ENCODE data around the gene ITPR3.
"Not testable (repeated sequence)": the region's sequence is repeated elsewhere in the genome, so short reads cannot be mapped to it uniquely, and the experiment has no call there.

Gene ITPR3

DNA sequence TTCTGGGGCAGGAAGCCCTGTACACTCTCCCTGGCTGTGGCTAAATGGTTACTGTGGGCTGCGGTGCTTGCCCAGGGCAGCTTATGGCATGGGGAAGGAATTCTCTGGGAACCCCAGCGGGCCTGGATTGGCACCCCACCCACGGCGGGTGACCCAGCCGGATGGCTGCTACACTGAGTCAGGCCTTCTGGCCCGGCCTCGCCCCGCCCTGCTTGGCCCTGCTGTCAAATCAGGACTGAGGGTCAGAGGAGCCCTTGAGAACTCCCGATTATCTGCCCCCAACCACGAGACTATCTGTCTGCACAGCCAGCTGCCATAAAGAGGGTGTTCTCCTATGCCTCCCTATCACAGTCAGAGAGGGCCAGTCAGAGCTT lies 7.3 kb upstream of the ITPR3 start:
- peak; percentile 78 for DNase-seq (ENCODE audit: low spot score)

DNA sequence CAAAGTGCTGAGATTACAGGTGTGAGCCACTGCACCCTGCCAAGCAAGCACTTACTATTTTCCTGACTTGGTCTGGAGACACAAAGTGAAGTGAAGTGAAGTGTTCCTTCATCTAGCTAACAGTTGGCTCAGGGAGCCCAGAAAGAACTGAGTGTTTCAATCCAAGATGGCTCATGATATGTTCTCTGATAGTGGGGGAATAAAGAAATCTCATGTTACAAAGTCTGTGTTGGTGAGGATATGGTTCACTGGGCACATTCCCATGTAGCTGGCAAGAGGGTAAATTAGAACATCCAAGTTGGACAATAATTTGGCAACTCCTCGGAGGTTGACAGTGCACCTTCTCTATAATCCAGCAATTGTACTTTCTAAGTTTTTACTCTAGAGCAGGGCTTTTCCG lies 5.0 kb upstream of the ITPR3 start:
- no peak for DNase-seq (ENCODE audit: low spot score)

DNA sequence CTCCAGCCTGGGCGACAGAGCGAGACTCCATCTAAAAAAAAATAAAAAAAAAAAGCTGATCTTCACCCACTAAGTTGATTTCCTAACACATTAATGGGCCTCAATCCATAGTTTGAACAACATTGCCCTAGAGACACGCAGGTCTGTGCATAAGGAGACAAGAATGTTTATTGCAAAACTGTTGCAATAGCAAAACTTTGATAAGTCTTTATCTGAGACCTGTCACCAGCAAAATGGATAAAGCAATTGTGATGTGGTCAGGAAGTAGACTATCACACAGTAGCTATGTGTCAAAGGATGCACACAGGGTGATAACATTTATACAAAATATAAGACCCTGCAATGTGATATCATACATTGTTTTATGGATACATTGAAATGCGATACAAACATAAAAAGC lies 4.2 kb upstream of the ITPR3 start:
- no peak for DNase-seq (ENCODE audit: low spot score)

DNA sequence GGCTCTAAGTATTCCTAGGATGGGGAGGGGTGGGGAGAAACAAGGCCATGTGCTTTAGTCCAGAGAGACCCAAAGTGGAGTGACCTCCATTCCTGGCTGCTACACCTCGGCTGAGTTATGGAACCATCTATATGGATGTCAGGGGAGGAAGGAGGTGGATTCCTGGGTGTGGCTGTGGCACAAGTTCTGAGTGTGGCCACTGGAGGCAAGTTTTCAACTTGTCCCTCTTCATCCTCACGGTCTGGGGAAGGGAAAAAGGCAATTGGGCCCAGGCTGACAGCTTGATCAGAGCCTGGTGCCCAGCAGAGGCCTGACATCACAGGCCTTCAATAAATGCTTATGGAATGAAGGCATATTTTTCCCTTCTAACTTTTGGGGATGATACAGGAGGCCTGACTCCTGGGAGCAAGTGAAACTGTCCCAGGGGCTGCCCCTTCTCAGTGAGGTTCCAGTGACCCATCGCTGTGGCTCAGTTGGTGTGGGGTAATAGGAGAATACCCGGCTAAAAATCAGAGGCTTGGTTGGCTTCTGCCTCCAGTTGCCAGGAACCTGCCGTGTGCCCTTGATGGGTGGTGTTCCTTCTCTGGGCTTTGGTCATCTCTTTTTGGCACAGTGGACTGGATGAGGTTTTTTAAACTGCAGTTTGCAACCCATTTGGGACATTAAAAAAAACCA lies 1.8 kb upstream of the ITPR3 start:
- no peak for DNase-seq (ENCODE audit: low spot score)

DNA sequence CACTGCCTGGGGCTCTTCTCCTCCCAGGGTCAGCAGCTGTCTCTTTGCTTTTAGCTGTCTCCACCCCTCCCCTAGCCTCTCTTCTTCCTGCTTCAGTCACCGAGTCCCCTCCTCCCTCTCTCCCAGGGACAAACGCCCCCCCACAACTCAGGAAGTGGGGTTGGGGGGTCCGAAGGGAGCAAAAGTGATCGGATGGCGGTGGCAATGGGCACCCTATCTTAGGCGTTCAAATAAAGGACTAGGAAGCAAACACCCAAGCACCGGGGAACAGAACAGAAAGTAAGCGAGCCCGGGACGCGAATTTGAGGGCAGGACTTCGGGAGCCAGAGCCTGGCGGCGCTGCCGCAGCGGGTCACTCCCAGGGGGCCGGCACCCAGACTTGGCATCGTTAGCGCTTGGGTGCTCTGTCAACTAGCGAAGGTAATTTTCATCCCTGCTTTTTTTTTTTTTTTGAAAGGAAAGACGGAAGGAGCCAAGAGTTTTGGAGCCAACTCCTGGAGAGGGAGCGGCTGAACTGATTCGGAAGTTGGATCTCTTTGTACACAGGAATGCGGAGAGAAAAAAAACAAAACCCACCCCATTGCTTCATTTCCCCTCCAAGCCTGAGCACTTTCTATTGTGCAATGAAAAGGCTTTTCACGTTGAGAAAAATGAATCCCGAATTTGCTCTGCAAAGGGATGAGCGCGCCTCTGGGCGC lies 815 bp upstream of the ITPR3 start:
- peak; percentile 65 for DNase-seq (ENCODE audit: low spot score)

DNA sequence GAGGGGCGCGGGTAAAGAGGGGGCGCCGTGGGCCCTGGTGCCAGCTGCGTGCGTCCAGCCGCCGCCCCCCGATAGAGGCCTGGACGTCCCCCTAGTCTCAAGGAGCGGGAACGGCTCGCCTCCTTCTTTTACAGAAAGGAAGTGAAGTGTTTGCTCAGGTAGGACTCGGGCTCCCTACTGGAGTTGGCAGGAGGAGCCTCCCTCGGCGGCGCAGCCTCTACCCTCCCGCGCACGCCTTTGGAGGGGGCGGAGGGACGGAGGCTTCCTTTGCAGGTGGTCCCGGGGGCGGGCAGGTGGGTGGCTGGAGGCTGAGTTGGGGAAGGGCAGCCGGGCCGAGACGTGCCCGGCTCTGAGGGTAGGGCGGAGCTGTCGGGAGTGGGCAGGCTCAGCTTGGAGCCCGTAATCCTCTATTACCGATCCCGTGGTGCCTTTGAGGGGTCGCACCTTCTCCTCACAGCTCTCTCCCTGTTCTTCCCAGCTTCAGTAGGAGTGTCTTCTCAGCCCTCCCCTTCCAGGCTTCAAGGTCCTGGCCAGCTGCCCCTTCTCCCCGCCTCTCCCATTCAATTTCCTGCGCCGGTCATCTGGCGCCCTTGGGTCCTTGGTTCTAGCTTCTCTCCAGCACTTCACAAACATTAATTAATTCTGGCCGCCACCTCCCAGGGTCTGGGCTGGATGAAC lies 728 bp downstream of the ITPR3 start:
- peak; percentile 45 for DNase-seq (ENCODE audit: low spot score)

DNA sequence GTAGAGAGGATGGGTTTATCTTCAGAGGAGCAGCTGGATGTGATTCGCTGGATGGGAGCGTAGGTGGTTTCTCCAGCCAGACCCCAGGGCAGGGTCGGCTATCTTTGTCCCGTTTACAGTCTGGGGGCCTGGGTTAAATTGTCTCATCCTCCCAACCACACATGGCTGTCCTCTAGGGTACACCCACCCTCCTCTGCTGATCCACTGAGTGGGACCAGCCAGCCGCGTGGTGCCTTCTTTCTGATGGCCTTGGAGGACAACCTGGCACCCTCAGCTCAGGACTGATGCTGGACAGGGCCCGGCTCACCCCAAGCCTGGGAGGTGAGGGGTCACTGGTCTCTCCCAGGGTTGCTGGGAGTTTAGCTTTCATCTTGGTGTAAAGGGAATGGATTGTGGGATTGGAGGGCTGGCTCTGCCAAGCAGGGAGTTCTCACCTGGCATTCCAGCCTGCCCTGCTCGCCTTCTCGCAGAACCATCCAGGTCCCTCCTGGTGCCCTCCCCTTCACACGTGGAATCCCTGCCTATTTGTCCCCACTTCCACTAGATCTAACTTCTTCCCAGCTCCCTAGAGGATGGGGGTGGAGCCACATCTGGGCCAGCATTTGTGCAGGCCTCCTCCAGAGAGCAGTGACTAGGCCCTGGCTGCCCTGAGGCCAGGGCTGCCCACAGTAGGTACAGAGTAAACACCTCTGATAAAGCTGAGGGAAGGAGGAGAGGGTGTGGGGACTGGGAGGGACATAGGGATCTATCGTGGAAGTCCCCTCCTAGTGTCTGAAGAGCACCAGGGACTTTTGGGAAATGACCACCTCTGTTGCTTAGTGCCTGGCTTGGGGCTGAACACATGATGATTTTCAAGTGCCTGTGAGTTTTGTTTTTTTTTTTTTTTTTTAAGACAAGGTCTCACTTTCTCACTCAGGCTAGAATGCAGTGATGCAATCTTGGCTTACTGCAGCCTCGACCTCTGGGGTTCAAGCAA lies 1.6 kb downstream of the ITPR3 start:
- peak; percentile 61 for DNase-seq (ENCODE audit: low spot score)

DNA sequence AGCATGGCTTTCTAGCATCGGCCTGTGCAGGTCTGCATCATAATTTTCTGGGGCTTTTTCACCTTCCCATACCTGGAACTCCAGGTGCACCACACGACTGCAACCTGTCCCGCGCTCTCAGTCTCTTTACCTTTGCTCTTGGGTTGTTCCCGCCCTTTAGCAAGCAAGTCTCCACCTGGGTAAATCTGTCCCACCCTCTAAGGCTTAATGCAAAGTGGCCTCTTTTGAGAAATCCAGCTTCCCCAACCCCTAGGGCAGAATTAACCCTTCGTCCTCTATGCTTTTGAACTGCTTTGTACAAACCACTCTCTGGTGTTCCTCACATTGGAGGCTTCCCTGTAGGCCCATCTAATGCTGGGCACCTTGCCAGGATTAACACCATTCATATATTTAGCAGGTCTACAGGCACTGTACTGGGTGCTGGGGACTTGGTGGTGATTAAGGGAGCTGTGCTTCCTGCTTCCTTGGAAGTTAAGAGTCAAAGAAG lies 2.8 kb downstream of the ITPR3 start:
- no peak for DNase-seq (ENCODE audit: low spot score)

DNA sequence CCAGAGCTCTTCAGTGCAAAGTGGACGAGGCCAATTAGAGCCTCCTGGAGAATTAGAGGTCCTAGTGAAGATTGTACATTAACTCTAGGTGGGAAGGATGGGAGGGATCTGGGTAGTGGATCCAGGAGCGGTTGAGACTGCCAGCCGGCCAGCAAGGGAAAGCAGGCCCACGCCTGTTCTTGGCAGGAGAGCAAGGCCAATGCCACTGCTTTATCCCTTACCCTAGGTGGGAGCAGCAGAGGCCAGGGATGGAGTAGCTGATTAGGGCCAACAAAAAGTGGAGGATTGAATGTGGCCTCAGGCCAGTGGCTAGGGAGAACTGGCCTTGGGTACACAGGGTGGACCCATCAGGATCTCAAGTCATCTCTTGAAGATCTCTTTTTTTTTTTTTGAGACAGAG lies 3.7 kb downstream of the ITPR3 start:
- DNase-seq (ENCODE audit: low spot score): no peak

DNA sequence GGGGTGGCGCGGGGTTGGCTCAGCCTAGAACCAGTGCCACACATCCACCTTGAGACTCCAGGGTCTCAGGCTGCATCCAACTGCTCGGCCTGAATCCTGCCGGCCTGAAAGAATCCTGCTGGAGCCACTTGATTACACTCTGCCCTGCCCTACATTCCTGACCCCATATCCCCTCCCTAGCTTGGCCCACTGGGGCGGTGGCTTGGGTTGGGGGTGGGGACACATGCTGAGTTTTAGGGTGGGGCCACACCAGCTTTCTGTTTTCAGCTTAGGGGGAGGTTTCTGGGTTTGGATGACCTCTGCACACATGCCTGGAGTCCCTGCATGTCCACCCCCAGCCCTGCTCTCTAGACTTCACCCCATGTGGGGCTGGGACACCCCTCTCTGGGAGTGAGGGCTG lies 6.8 kb downstream of the ITPR3 start:
- DNase-seq (ENCODE audit: low spot score): no peak

DNA sequence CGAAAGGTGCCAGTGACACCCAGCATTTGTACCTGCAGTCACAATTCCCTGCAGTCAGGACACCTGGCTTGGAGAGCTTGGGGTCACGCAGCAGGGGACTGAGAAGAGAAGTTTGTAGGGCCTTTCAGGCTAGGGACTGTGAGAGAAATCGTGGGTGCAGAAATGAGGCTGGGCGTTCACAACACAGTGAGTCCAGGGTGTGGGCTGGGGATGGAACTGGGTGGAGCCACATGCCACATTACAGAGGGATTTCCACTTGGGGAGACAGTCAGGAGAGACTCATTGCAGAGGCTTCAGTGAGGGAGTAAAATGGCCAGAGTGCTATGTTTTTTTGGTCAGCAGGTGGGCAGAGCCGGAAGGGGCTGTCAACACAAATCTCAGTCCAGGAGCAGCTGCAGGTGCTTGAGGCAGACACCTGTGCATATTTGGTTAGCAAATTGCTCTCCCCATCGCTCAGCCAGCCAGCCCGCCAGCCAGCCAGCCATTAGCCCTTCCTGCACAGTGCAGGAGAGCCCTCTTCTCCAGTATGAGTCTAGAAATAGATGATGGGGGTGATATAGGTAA lies 7.4 kb downstream of the ITPR3 start:
- DNase-seq (ENCODE audit: low spot score): no peak

DNA sequence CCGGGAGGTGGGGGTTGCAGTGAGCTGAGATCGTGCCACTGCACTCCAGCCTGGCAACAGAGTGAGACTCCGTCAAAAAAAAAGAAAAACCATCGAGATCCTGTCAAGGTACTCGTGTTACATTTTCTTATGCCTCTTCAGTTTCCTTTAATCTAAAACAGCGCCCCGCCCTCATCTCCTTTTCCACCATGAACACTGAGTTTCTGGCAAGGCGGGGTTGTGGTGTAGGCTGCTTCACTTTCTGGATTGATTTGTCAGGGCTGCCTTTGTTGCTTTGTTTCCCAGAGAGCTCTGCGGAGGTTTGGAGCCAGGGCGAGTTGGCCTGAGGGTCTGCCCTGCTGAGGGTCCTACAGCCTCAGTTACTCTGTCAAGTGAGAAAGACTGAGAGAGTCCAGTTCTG lies 8.9 kb downstream of the ITPR3 start:
- DNase-seq (ENCODE audit: low spot score): no peak

DNA sequence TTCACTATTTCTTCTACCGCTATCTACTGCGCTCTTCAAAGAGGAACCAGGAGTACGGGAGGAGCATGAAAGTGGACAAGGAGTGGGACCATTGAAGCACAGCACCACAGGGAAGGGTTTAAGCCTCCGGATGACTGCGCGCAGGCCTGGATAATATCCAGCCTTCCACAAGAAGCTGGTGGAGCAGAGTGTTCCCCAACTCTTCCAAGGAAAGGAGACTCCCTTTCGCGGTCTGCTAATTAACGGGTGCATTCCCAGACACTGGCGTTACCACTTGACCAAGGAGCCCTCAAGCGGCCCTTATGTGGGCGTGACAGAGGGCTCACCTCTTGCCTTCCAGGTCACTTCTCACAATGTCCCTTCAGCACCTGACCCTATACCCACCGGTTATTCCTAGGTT lies 10.4 kb downstream of the ITPR3 start:
- not testable (repeated sequence) for DNase-seq (ENCODE audit: low spot score)

DNA sequence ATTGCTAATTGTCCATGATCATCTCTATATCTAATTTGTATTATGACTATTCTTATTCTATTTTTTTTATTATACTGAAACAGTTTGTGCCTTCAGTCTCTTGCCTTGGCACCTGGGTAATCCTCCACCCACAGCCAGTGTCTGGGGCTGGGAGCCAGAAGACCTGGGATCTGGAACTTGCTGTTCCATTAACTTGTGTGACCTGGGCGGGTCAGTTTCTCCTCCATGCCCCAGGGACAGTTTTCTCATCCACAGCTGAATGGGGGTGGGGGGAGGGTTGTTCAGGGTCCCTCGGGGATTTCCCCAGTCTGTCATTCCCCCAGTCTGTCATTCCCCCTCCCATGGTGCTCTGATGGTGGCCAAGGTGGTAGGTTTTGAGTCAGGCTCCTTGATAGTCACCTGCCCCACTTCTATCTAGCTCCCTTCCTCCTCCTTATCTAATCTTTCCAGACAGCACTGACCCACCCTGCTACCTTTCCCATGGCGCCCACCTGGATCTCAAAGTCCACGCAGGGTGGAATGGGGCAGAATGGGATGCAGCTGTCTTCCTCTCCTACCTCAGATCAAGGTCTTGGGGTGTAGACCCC lies 10.9 kb downstream of the ITPR3 start:
- no peak for DNase-seq (ENCODE audit: low spot score)

DNA sequence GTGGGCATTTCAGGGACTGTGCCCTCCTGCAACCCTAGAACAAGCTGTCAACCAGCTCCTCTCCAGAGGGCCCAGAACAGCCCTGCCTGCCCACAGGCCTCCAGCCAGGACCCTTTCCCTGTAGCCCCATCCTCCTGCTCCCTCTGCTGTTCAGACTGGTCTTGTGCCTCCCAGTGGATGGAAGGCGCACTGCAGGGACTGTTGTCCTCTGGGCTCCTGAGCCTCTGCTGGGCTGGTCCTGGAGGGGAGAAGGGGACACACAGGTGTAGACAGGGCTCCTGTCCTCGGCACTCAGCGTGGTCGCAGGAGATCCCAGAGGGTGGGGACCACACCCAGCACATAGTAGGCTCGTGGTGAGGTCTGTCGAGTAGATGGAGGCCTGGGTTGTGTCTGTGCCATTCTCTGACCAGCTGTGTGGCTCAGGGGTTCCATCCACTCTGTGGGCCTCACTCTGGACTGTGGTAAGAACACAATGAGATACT lies 11.5 kb downstream of the ITPR3 start:
- DNase-seq (ENCODE audit: low spot score): peak; percentile 66

DNA sequence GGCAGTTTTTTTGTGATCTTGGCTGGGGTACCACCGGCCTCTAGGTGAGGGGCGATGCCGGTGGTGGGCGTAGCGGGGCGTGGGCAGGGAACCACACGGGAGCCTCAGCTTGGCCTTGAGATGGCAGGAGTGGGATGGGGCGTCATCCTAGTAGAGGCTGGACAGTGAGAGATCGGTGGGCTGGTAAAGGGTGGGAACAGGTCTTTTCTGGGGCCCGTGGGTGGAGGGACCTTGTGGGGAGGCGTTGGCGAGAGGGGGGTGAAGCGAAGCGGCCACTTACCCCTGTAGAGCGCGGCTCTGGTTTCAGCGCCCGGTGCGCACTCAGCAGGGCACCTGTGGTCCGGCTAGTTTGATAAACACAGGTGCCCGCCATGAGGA lies 12.0 kb downstream of the ITPR3 start:
- DNase-seq (ENCODE audit: low spot score): no peak

DNA sequence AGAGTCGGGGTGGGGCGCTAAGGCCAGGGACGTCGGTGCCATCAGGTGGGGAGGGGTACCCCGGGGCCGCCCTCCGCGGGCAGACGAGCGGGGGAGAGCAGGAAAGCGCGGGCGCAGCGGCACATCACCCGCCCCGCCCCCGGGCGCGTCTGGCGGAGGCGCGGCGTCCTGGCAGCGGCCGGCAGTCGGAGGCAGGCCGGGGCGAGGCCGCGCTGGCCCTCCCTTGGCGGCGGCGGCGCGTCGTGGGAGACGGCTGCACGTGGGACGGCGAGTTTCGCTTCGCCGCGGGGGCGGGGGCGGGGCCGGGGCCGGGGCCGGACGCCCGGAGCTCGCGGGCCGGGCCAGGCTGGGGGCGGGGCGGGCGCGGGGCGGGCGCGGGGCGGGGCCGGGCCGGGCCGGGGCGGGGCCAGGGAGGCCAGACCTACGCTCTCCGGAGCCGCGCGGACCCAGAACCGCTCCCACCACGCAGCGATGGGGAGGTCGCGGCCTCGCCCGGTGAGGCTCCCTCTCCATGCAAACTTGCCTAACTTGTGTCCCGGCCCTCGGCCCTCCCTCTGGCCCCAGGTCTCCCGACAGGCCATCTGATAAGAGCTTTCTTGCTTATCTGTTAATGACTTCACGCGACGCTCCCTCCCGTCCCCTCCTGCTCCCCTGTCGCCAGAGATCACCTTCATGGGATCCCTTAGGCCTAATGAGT lies 12.5 kb downstream of the ITPR3 start:
- DNase-seq (ENCODE audit: low spot score): peak; percentile 94

DNA sequence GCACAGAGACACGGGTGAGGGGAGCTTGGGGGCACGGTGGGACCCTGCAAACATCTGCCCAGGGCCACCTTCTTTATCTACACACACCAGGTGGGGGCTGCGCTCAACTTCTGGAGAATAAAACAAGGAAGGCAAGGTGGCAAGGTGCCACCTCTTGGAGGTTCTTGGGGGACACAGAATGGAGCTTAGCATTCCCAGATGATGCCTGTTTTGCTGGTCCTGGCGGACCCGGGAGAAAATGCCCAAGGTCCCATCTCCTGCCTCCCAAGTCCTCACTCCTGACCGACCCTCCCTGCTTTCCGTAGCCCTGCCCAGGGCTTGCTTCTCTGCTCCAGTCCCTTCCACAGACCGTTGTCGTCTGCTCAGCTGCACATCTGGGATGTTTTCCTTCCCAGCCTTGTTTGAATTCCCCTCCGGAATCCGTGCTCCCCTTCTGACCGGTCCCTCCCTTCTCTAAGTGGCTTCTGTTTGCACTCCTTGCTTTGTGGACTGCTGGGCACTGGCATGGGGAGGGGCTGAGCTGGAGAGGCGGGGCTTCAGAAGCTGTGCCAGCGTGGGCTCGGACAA lies 13.1 kb downstream of the ITPR3 start:
- peak; percentile 71 for DNase-seq (ENCODE audit: low spot score)

DNA sequence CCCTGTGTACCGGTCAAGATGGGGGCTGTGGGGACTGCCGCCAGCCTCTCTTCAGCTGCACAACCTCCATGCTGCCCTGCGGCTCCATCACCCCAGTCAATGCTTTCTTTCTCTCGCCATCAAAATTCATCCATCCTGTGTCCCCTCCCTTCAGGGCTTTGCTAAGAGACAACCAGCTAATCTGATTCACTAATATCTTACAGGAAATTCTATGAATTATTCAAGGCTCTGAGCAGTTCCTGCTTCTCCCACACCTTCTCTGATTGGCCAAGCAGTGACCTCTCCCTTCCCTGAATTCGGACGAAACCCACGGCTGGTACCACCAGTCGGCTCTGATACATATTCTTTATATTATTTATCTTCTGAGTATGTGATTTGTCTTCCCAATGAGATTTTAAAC lies 13.8 kb downstream of the ITPR3 start:
- no peak for DNase-seq (ENCODE audit: low spot score)

DNA sequence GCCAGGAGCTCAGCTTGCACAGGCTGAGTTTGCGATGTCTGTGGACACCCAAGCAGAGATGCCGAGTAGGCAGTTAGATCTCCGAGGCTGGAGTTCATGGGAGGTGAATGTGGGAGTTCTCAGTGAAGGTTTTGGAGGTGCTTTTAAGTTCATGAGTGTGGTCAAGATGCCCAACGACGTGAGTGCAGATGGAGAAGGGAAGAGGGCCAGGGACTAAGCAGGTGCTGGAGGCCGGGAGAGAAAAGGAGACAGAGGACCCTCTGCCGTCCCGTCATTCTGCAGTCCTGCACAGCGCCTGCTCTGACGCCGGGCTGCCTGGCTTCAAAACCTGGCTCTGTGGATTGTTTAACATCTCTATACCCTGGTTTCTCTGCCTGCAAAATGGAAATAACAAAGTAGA lies 15.5 kb downstream of the ITPR3 start:
- no peak for DNase-seq (ENCODE audit: low spot score)

Data from AG08396 (cell line).